HCT116 (cell line): ENCODE measurements around the gene GNAT1. TPM values are rescaled to one million over a fixed set of nuclear protein-coding genes. Genes with fewer than 3 reads are reported as not detected.

Source experiments
- ATAC-seq: fragments of 200-7000 bp; cut with Tn5 transposase; 2 replicates; pipeline ENCODE4 v1.9.1; 2020; ENCODE audit warnings: mild to moderate bottlenecking, moderate library complexity
- BruUV-seq: library from RNA; stranded (reverse); fragments of 400-500 nt; replicated peaks from 2 replicates; lab custom pipeline; 2021; lab: Mats Ljungman, UMichigan
- CTCF ChIA-PET: fragments of 300-600 bp; sonication (Branson Sonifier 250); formaldehyde crosslinking; loops from one replicate; lab custom pipeline; 2021; ENCODE audit warnings: antibody characterized with exemption; lab: Charles Lee
- POLR2A ChIA-PET: fragments of 300-600, 350-600 bp; sonication (Branson Sonifier 250); formaldehyde crosslinking; loops from one replicate; lab custom pipeline; 2021; ENCODE audit warnings: antibody characterized with exemption; lab: Charles Lee
- RAD21 ChIA-PET, 2 experiments: fragments of 300-600 bp; sonication (Branson Sonifier 250); formaldehyde crosslinking; loops; one replicate each; lab custom pipeline; 2023; ENCODE audit warnings: low total read pairs in 2 of 2; ENCODE audit not compliant: uncharacterized antibody in 2 of 2, unreplicated experiment in 2 of 2, low non-redundant PET in 1 of 2; lab: Charles Lee
- DNase-seq: peaks from one replicate; pipeline ENCODE4 v3.0.0-alpha.2; 2010; ENCODE audit warnings: low read depth, low spot score
- H2AFZ ChIP-seq: fragments of 200-600 bp; shearing (Covaris generic), sonication (generic); 2 replicates; pipeline ENCODE4 v1.6.1; 2017; ENCODE audit warnings: low read depth, mixed run types, mixed read lengths, antibody characterized with exemption, low read length; ENCODE audit not compliant: poor library complexity, severe bottlenecking
- H3K27ac ChIP-seq: 2 replicates; pipeline ENCODE4 v1.5.1; 2012; ENCODE audit warnings: low read depth, low read length
- H3K27me3 ChIP-seq: fragments of 200-600 bp; sonication (generic); 2 replicates; pipeline ENCODE4 v1.6.1; 2016; ENCODE audit warnings: mixed run types, low read length, mixed read lengths; ENCODE audit not compliant: insufficient read depth
- H3K36me3 ChIP-seq, 2 experiments: fragments of 200-500 bp in 1 of 2; fragments of 200-600 bp in 1 of 2; sonication (Bioruptor generic) in 1 of 2; sonication (generic) in 1 of 2; 2 replicates each; pipeline versions ENCODE4 v1.5.1 to v1.6.1; 2014 to 2016; ENCODE audit warnings: low read length in 2 of 2, inconsistent platforms in 1 of 2, mixed read lengths in 1 of 2, mixed run types in 1 of 2; ENCODE audit not compliant: insufficient read depth in 2 of 2, control insufficient read depth in 1 of 2
- H3K4me1 ChIP-seq, 2 experiments: fragments of 200-600 bp in 1 of 2; sonication (generic) in 1 of 2; 2 replicates each; pipeline versions ENCODE4 v1.5.1 to v1.6.1; 2012 to 2017; ENCODE audit warnings: low read length in 2 of 2, inconsistent platforms in 1 of 2, mild to moderate bottlenecking in 1 of 2, mixed read lengths in 1 of 2, mixed run types in 1 of 2, moderate library complexity in 1 of 2; ENCODE audit not compliant: insufficient read depth in 2 of 2, control insufficient read depth in 1 of 2
- H3K4me2 ChIP-seq: fragments of 200-600 bp; sonication (generic); 2 replicates; pipeline ENCODE4 v1.6.1; 2017; ENCODE audit warnings: mixed run types, low read length, mixed read lengths
- H3K4me3 ChIP-seq, 2 experiments: fragments of 200-600 bp in 1 of 2; sonication (generic) in 1 of 2; replicated peaks in 1 of 2; 2 replicates each; pipeline ENCODE4 v1.5.1; 2011 to 2016; ENCODE audit warnings: low read length in 2 of 2, control low read depth in 1 of 2, low read depth in 1 of 2, mild to moderate bottlenecking in 1 of 2, mixed read lengths in 1 of 2, mixed run types in 1 of 2
- H3K79me2 ChIP-seq: fragments of 200-600 bp; sonication (generic); 2 replicates; pipeline ENCODE4 v1.6.1; 2017; ENCODE audit warnings: mild to moderate bottlenecking, mixed run types, low read length, moderate library complexity, mixed read lengths; ENCODE audit not compliant: insufficient read depth
- H3K9ac ChIP-seq: fragments of 200-600 bp; sonication (generic); 2 replicates; pipeline ENCODE4 v1.6.1; 2016; ENCODE audit warnings: low read length, mixed read lengths
- H3K9me2 ChIP-seq: fragments of 200-600 bp; sonication (generic), shearing (Covaris generic); 2 replicates; pipeline ENCODE4 v1.6.1; 2017; ENCODE audit warnings: mixed run types, mild to moderate bottlenecking, moderate library complexity; ENCODE audit not compliant: insufficient read depth
- H3K9me3 ChIP-seq, 2 experiments: fragments of 200-500 bp in 1 of 2; fragments of 200-600 bp in 1 of 2; sonication (Bioruptor generic) in 1 of 2; sonication (generic) in 1 of 2; 2 replicates each; pipeline ENCODE4 v1.6.1; 2014 to 2017; ENCODE audit warnings: low read length in 2 of 2, mixed read lengths in 2 of 2, inconsistent platforms in 1 of 2, low read depth in 1 of 2, mild to moderate bottlenecking in 1 of 2, mixed run types in 1 of 2, moderate library complexity in 1 of 2; ENCODE audit not compliant: control insufficient read depth in 1 of 2, insufficient read depth in 1 of 2
- H4K20me1 ChIP-seq: fragments of 200-600 bp; sonication (generic), shearing (Covaris generic); 2 replicates; pipeline ENCODE4 v1.6.1; 2017; ENCODE audit warnings: mixed run types, mild to moderate bottlenecking, moderate library complexity; ENCODE audit not compliant: insufficient read depth
- CBX3 ChIP-seq: IDR thresholded peaks from 2 replicates; pipeline ENCODE4 v1.6.1; 2012; ENCODE audit warnings: low read depth
- CEBPB ChIP-seq: IDR thresholded peaks from 2 replicates; pipeline ENCODE4 v1.6.1; 2012; ENCODE audit warnings: low read depth
- EGR1 ChIP-seq: IDR thresholded peaks from 2 replicates; pipeline ENCODE4 v1.6.1; 2012; ENCODE audit warnings: low read depth
- ELF1 ChIP-seq: IDR thresholded peaks from 2 replicates; pipeline ENCODE4 v1.6.1; 2012; ENCODE audit warnings: low read depth, borderline replicate concordance
- EZH2 ChIP-seq: fragments of 200-600 bp; sonication (generic); IDR thresholded peaks from 2 replicates; pipeline ENCODE4 v1.6.1; 2017; ENCODE audit warnings: antibody characterized with exemption, mixed run types
- EZH2phosphoT487 ChIP-seq: fragments of 200-600 bp; IDR thresholded peaks from 2 replicates; pipeline ENCODE4 v1.6.1; 2018; ENCODE audit warnings: antibody characterized with exemption, borderline replicate concordance
- FOSL1 ChIP-seq: IDR thresholded peaks from 2 replicates; pipeline ENCODE4 v1.6.1; 2012; ENCODE audit warnings: low read depth
- JUND ChIP-seq: IDR thresholded peaks from 2 replicates; pipeline ENCODE4 v1.6.1; 2012
- MAX ChIP-seq: IDR thresholded peaks from 2 replicates; pipeline ENCODE4 v1.6.1; 2012
- POLR2A ChIP-seq: IDR thresholded peaks from 2 replicates; pipeline ENCODE4 v1.7.0; 2011; ENCODE audit warnings: borderline replicate concordance; ENCODE audit not compliant: insufficient read depth, insufficient read length; ENCODE audit errors: extremely low read depth
- POLR2AphosphoS5 ChIP-seq: IDR thresholded peaks from 2 replicates; pipeline ENCODE4 v1.6.1; 2011; ENCODE audit warnings: mild to moderate bottlenecking, low read depth, low read length, moderate library complexity
- RAD21 ChIP-seq: IDR thresholded peaks from 2 replicates; pipeline ENCODE4 v1.6.1; 2012; ENCODE audit warnings: low read depth, mild to moderate bottlenecking
- REST ChIP-seq: IDR thresholded peaks from 2 replicates; pipeline ENCODE4 v1.6.1; 2012; ENCODE audit warnings: low read depth
- SIN3A ChIP-seq: IDR thresholded peaks from 2 replicates; pipeline ENCODE4 v1.6.1; 2012; ENCODE audit warnings: low read depth
- SRF ChIP-seq: IDR thresholded peaks from 2 replicates; pipeline ENCODE4 v1.6.1; 2012; ENCODE audit warnings: low read depth
- TCF7L2 ChIP-seq: IDR thresholded peaks from 2 replicates; pipeline ENCODE4 v1.7.0; 2011; ENCODE audit warnings: borderline replicate concordance, inconsistent platforms; ENCODE audit not compliant: insufficient read depth, insufficient read length; ENCODE audit errors: extremely low read depth
- ZBTB33 ChIP-seq: IDR thresholded peaks from 2 replicates; pipeline ENCODE4 v1.6.1; 2011; ENCODE audit warnings: mild to moderate bottlenecking, low read length, moderate library complexity; ENCODE audit not compliant: insufficient replicate concordance; ENCODE audit errors: extremely low read depth
- ZFX ChIP-seq: fragments of 450-650 bp; IDR thresholded peaks from 2 replicates; pipeline ENCODE4 v1.6.1; 2017
- ZNF274 ChIP-seq: fragments of 200-500 bp; sonication (Bioruptor generic); IDR thresholded peaks from 2 replicates; pipeline ENCODE4 v1.6.1; 2014; ENCODE audit warnings: mild to moderate bottlenecking, low read depth, low read length, inconsistent platforms
- intact Hi-C: fragments of 100-400 bp; cut with micrococcal nuclease; formaldehyde crosslinking; loops from 2 replicates; pipeline ENCODE4 v1.10.0; 2022
- total RNA-seq: library from RNA; stranded (reverse); gene quantifications from one replicate; pipeline ENCODE4 v1.2.1, GENCODE V29; 2021; ENCODE audit not compliant: unreplicated experiment

GNAT1 gene
- total RNA-seq, 1 experiment from 2014 or later = not detected

GRCh38 chr3:50232303-50232702, 40.9 kb downstream of the GNAT1 start:
- ChIA-PET CTCF (interaction anchor here (0.7 kb wide), 1 partner anchor 14 kb away, joined by 3 read pairs; no protein-coding TSS in a partner anchor), POLR2A (interaction anchor here (0.7 to 1.6 kb wide), 2 partner anchors 14 to 57 kb away, joined by 3 to 4 read pairs; no protein-coding TSS in a partner anchor), RAD21 (no interaction called here)
- DNase-seq = no peak
- Histone ChIP-seq H3K9ac (no peak overlapping the region), H3K27me3 (no peaks in the 10 kb centered on the region), H4K20me1 (no peaks in the 10 kb centered on the region), H3K9me2 (no peaks in the 10 kb centered on the region), H3K79me2 (peaks cover 12% of the 10 kb centered on the region), H3K36me3 (no peaks in the 10 kb centered on the region), H3K9me3 (no peaks in the 10 kb centered on the region), H3K27ac (no peak overlapping the region), H3K4me3 (no peak overlapping the region), H2AFZ (no peak overlapping the region), H3K4me2 (no peak overlapping the region), H3K4me1 (peaks cover 33 to 52% of the 10 kb centered on the region in 2 experiments)
- no peak for ATAC-seq
- no peak for TF ChIP-seq ZBTB33
- no peak for TF ChIP-seq EGR1
- no peak for TF ChIP-seq POLR2A
- TF ChIP-seq EZH2 = no peak
- no peak for TF ChIP-seq MAX
- no peak for TF ChIP-seq FOSL1
- TF ChIP-seq RAD21 = no peak
- no peak for TF ChIP-seq SIN3A
- TF ChIP-seq CBX3 = no peak
- no peak for TF ChIP-seq POLR2AphosphoS5
- TF ChIP-seq ZFX = no peak
- no peak for TF ChIP-seq SRF
- no peak for TF ChIP-seq CEBPB
- TF ChIP-seq EZH2phosphoT487 = no peak
- TF ChIP-seq ZNF274 = no peak
- TF ChIP-seq JUND = no peak
- no peak for TF ChIP-seq TCF7L2
- TF ChIP-seq ELF1 = no peak
- no peak for TF ChIP-seq REST
- intact Hi-C loops = no loop called here
- BruUV-seq = no TSS peak
